ENCODE measurements around the gene GLS. TPM values are rescaled to one million over a fixed set of nuclear protein-coding genes. Genes with fewer than 3 reads are reported as not detected.
"Not testable (repeated sequence)": the region's sequence is repeated elsewhere in the genome, so short reads cannot be mapped to it uniquely, and the experiment has no call there.

GLS gene
- total RNA-seq, 5 donors from 2014 or later (not counting 1 experiment from before 2014, with no cell fraction given): 192 to 233 (median 209) TPM

GRCh38 chr2:190844700-190845401, 35.8 kb upstream of the GLS start:
- WGBS (ENCODE audit: insufficient coverage): no CpG with 5 or more reads among the region's 4 CpGs
- no peak overlapping the region for H3K27ac ChIP-seq (ENCODE audit: low read length)
- H3K9me3 ChIP-seq: no peaks in the 10 kb centered on the region
- ChIA-PET POLR2A (interaction anchor here in 1 of 2 donors (0.5 kb wide), 1 partner anchor 62 kb away, joined by 11 read pairs; no protein-coding TSS in a partner anchor), CTCF (interaction anchor here in 1 of 2 donors (0.7 kb wide), 1 partner anchor 41 kb away, joined by 3 read pairs; no protein-coding TSS in a partner anchor)
- no peaks in the 10 kb centered on the region for H3K27me3 Mint-ChIP-seq
- H3K4me1 Mint-ChIP-seq: no peaks in the 10 kb centered on the region
- H3K27ac Mint-ChIP-seq: no peak overlapping the region
- peaks cover 22% of the 10 kb centered on the region for H3K36me3 Mint-ChIP-seq
- H3K27me3 ChIP-seq (replicated peaks in 1 of 2; ENCODE audit: control insufficient read depth in 2 of 2, extremely low read depth in 1 of 2, insufficient read depth in 2 of 2, low read length in 1 of 2): no peaks in the 10 kb centered on the region
- H3K36me3 ChIP-seq (ENCODE audit: control insufficient read depth in 2 of 2, extremely low read depth in 1 of 2, insufficient read depth in 1 of 2, low read length in 1 of 2): no peaks in the 10 kb centered on the region
- H3K4me3 ChIP-seq (ENCODE audit: control insufficient read depth in 1 of 2, extremely low read depth in 1 of 2, low read length in 1 of 2): no peak overlapping the region
- H3K4me1 ChIP-seq (ENCODE audit: control insufficient read depth in 1 of 2, extremely low read depth in 1 of 2, insufficient read depth in 2 of 2, low read length in 2 of 2): no peaks in the 10 kb centered on the region
- no peak for DNase-seq
- no peak overlapping the region for H3K4me3 Mint-ChIP-seq
- no peak for ATAC-seq (replicated peaks in 1 of 4)
- H3K9me3 Mint-ChIP-seq: no peaks in the 10 kb centered on the region

DNA sequence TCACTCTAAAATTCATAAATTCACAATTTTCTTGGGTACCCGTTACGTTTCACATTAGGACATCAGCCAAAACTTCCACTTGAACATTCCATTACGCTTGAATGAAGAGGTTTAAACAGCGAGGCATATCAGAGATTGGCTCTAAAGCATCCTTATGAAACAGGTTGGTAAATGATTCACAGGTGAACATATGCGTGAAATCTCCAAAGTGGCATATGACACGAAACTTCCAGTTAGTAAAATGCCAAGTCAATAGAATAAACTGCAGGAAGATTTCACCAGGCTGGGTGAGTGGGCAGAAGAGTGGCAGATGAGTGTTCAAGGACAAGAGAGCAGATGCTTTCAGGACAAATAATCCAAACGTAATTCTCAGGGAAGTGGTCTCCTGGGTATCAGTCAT, 33.9 kb upstream of the GLS start:
- H3K36me3 Mint-ChIP-seq: peaks cover 13% of the 10 kb centered on the region
- H3K27me3 ChIP-seq (replicated peaks in 1 of 2; ENCODE audit: control insufficient read depth in 2 of 2, extremely low read depth in 1 of 2, insufficient read depth in 2 of 2, low read length in 1 of 2): no peaks in the 10 kb centered on the region
- H3K36me3 ChIP-seq (ENCODE audit: control insufficient read depth in 2 of 2, extremely low read depth in 1 of 2, insufficient read depth in 1 of 2, low read length in 1 of 2): no peaks in the 10 kb centered on the region
- H3K4me3 ChIP-seq (ENCODE audit: control insufficient read depth in 1 of 2, extremely low read depth in 1 of 2, low read length in 1 of 2): no peak overlapping the region
- H3K9me3 ChIP-seq: no peaks in the 10 kb centered on the region
- POLR2A ChIA-PET: no interaction called here
- CTCF ChIA-PET: no interaction called here
- ATAC-seq (replicated peaks in 1 of 4): no peak
- no peaks in the 10 kb centered on the region for H3K27me3 Mint-ChIP-seq
- H3K9me3 Mint-ChIP-seq: no peaks in the 10 kb centered on the region
- no peak overlapping the region for H3K27ac Mint-ChIP-seq
- WGBS (ENCODE audit: insufficient coverage): 85% methylated on average over 3 of the region's 7 CpGs
- H3K4me3 Mint-ChIP-seq: no peak overlapping the region
- peaks cover 0 to 2% (median 2%) of the 10 kb centered on the region in 3 donors for H3K4me1 Mint-ChIP-seq
- no peak overlapping the region for H3K27ac ChIP-seq (ENCODE audit: low read length)
- no peaks in the 10 kb centered on the region for H3K4me1 ChIP-seq (ENCODE audit: control insufficient read depth in 1 of 2, extremely low read depth in 1 of 2, insufficient read depth in 2 of 2, low read length in 2 of 2)
- no peak for DNase-seq

DNA sequence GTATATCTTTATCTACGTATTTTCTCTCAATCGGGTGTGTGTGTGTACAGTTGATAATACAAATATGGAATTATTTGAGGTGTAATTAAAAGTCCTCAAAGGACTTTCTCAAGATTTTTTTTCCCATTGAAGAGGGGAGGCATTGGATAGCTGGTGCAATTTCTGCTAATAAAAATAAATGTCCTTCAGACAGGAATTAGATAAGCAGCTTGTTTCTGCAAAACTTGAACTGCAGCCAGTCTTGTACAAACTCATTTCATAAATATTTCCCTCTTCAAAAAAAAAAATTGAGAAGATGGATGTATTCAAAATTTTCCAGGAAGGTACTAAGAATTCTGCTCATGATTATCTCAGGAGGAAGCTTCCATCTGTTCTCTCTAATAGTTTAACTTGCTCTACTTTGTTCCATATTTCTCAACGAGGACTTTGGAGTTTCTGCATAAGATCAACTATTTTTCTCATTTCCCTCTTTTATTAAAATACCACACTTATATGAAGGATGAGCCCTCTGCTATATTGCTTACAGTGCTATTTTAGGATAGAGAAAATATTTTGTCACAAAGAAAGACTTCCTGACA, 33.0 kb upstream of the GLS start:
- Mint-ChIP-seq H3K4me3 (no peak overlapping the region), H3K36me3 (peaks cover 5% of the 10 kb centered on the region), H3K9me3 (no peaks in the 10 kb centered on the region), H3K4me1 (peaks cover 0 to 2% (median 2%) of the 10 kb centered on the region in 3 donors), H3K27ac (no peak overlapping the region), H3K27me3 (no peaks in the 10 kb centered on the region)
- no peaks in the 10 kb centered on the region for H3K27me3 ChIP-seq (replicated peaks in 1 of 2; ENCODE audit: control insufficient read depth in 2 of 2, extremely low read depth in 1 of 2, insufficient read depth in 2 of 2, low read length in 1 of 2)
- H3K4me3 ChIP-seq (ENCODE audit: control insufficient read depth in 1 of 2, extremely low read depth in 1 of 2, low read length in 1 of 2): no peak overlapping the region
- ChIA-PET POLR2A (no interaction called here), CTCF (interaction anchor here in 1 of 2 donors (0.8 kb wide), 1 partner anchor 15 kb away, joined by 3 read pairs; no protein-coding TSS in a partner anchor)
- no peak for ATAC-seq (replicated peaks in 1 of 4)
- DNase-seq: no peak
- H3K4me1 ChIP-seq (ENCODE audit: control insufficient read depth in 1 of 2, extremely low read depth in 1 of 2, insufficient read depth in 2 of 2, low read length in 2 of 2): no peaks in the 10 kb centered on the region
- H3K9me3 ChIP-seq: no peaks in the 10 kb centered on the region
- H3K27ac ChIP-seq (ENCODE audit: low read length): no peak overlapping the region
- no peaks in the 10 kb centered on the region for H3K36me3 ChIP-seq (ENCODE audit: control insufficient read depth in 2 of 2, extremely low read depth in 1 of 2, insufficient read depth in 1 of 2, low read length in 1 of 2)
- WGBS (ENCODE audit: insufficient coverage): no CpG with 5 or more reads among the region's 3 CpGs

DNA sequence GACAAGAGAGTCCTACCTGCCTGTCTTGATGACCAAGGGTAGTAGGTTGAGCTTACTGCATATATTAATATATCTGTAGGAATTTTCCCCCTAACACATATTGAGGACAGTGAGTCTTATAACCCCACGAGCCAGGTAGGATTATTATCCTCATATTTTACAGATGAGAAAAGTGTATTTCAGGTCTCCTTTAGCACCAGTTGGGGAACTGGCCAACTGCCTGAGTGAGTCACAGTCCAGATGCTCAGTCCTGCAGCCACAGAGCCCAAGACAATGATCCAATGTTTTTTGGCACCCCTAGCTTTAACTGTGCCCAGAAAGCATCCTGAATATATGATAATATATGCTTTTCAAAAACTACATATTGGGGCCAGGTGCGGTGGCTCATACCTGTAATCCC, 30.8 kb upstream of the GLS start:
- CTCF ChIA-PET: interaction anchor here (0.6 to 2.5 kb wide), 20 partner anchors 8 to 779 kb away, joined by 3 to 22 read pairs (median 4); partner anchors contain the start of gene GLS (in 1 of the 2)
- Histone ChIP-seq H3K4me1 (ENCODE audit: control insufficient read depth in 1 of 2, extremely low read depth in 1 of 2, insufficient read depth in 2 of 2, low read length in 2 of 2) (no peaks in the 10 kb centered on the region), H3K27me3 (replicated peaks in 1 of 2; ENCODE audit: control insufficient read depth in 2 of 2, extremely low read depth in 1 of 2, insufficient read depth in 2 of 2, low read length in 1 of 2) (no peaks in the 10 kb centered on the region), H3K27ac (ENCODE audit: low read length) (no peak overlapping the region), H3K36me3 (ENCODE audit: control insufficient read depth in 2 of 2, extremely low read depth in 1 of 2, insufficient read depth in 1 of 2, low read length in 1 of 2) (no peaks in the 10 kb centered on the region), H3K4me3 (ENCODE audit: control insufficient read depth in 1 of 2, extremely low read depth in 1 of 2, low read length in 1 of 2) (no peak overlapping the region), H3K9me3 (no peaks in the 10 kb centered on the region)
- peaks cover 0 to 2% (median 2%) of the 10 kb centered on the region in 3 donors for H3K4me1 Mint-ChIP-seq
- POLR2A ChIA-PET: interaction anchor here in 1 of 2 donors (0.9 kb wide), 1 partner anchor 30 kb away, joined by 10 read pairs; no protein-coding TSS in a partner anchor
- no CpG with 5 or more reads among the region's 2 CpGs for WGBS (ENCODE audit: insufficient coverage)
- no peaks in the 10 kb centered on the region for H3K9me3 Mint-ChIP-seq
- ATAC-seq (replicated peaks in 1 of 4) (no peak), DNase-seq (no peak)
- H3K27me3 Mint-ChIP-seq: no peaks in the 10 kb centered on the region
- no peaks in the 10 kb centered on the region for H3K36me3 Mint-ChIP-seq
- no peak overlapping the region for H3K27ac Mint-ChIP-seq
- no peak overlapping the region for H3K4me3 Mint-ChIP-seq

DNA sequence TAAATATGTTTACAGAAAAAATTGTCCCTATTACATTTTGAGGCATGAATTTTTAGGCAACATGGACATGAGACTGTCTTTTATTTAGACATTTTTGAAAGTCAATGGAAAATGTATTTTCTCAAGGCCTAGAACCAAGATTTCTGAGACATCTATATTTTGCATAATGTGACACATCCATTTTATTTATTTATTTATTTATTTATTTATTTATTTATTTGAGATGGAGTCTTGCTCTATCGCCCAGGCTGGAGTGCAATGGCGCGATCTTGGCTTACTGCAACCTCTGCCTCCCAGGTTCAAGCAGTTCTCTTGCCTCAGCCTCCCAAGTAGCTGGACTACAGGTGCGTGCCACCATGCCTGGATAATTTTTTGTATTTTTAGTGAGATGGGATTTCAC, 27.6 kb upstream of the GLS start:
- H3K4me1 Mint-ChIP-seq; H3K27ac ChIP-seq (ENCODE audit: low read length); H3K27me3 Mint-ChIP-seq; DNase-seq; H3K9me3 Mint-ChIP-seq; POLR2A ChIA-PET; H3K27me3 ChIP-seq (replicated peaks in 1 of 2; ENCODE audit: control insufficient read depth in 2 of 2, extremely low read depth in 1 of 2, insufficient read depth in 2 of 2, low read length in 1 of 2); H3K9me3 ChIP-seq; H3K27ac Mint-ChIP-seq; ATAC-seq (replicated peaks in 1 of 4); H3K36me3 Mint-ChIP-seq; H3K4me1 ChIP-seq (ENCODE audit: control insufficient read depth in 1 of 2, extremely low read depth in 1 of 2, insufficient read depth in 2 of 2, low read length in 2 of 2); H3K4me3 Mint-ChIP-seq; H3K4me3 ChIP-seq (ENCODE audit: control insufficient read depth in 1 of 2, extremely low read depth in 1 of 2, low read length in 1 of 2); H3K36me3 ChIP-seq (ENCODE audit: control insufficient read depth in 2 of 2, extremely low read depth in 1 of 2, insufficient read depth in 1 of 2, low read length in 1 of 2): not testable (repeated sequence)
- WGBS (ENCODE audit: insufficient coverage): 100% methylated on average over 3 of the region's 4 CpGs
- CTCF ChIA-PET: interaction anchor here in 1 of 2 donors (0.6 kb wide), 1 partner anchor 199 kb away, joined by 3 read pairs; no protein-coding TSS in a partner anchor

DNA sequence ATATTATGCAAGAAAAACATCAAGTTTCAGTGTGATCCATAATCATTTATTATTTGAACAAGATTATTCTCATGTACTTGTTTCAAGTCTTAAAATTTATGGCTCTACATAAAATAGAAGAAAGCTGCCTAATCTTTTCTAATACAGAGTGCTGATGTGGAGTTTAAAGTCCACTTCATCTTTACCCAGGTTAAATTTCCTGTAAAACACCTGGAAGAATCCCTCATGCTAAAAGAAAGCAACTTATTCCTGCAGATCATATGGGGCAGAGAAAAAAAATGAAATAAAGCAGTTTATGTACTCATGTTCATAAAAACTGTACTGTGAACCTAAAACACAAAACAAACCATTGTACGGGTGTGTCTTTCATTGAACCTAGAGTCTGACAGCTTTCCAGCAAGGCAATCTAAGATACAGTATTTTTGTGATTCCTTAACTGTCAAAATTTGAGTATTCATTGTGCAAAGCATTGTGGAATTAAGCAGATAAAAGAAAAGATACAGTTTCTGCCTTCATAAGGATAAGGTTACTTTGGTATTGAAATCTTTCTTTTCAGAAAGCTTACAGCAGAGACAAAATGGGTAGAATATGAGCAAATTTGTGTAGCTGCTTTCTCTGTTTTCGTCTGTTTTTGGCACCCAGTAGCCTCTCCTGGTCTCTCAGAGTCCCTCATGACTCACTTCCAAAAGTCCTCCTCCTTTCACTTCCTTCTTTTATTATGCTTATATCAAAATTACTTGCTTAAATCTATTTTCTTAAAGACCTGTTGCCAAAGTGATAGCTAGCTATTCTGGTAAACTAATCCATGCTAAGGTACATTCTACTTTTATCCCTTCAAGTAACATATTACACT, 26.9 kb upstream of the GLS start:
- no peak overlapping the region for H3K4me3 Mint-ChIP-seq
- Histone ChIP-seq H3K9me3 (no peaks in the 10 kb centered on the region), H3K36me3 (ENCODE audit: control insufficient read depth in 2 of 2, extremely low read depth in 1 of 2, insufficient read depth in 1 of 2, low read length in 1 of 2) (no peaks in the 10 kb centered on the region), H3K4me3 (ENCODE audit: control insufficient read depth in 1 of 2, extremely low read depth in 1 of 2, low read length in 1 of 2) (no peak overlapping the region), H3K27me3 (replicated peaks in 1 of 2; ENCODE audit: control insufficient read depth in 2 of 2, extremely low read depth in 1 of 2, insufficient read depth in 2 of 2, low read length in 1 of 2) (no peaks in the 10 kb centered on the region), H3K4me1 (ENCODE audit: control insufficient read depth in 1 of 2, extremely low read depth in 1 of 2, insufficient read depth in 2 of 2, low read length in 2 of 2) (no peaks in the 10 kb centered on the region), H3K27ac (ENCODE audit: low read length) (no peak overlapping the region)
- ChIA-PET POLR2A (no interaction called here), CTCF (no interaction called here)
- DNase-seq (no peak), ATAC-seq (replicated peaks in 1 of 4) (no peak)
- peaks cover 0 to 2% (median 2%) of the 10 kb centered on the region in 3 donors for H3K4me1 Mint-ChIP-seq
- H3K27me3 Mint-ChIP-seq: no peaks in the 10 kb centered on the region
- H3K9me3 Mint-ChIP-seq: no peaks in the 10 kb centered on the region
- peaks cover 10% of the 10 kb centered on the region for H3K36me3 Mint-ChIP-seq
- no CpG with 5 or more reads among the region's 2 CpGs for WGBS (ENCODE audit: insufficient coverage)
- no peak overlapping the region for H3K27ac Mint-ChIP-seq

Measured in T-cell (primary cell).